Myocyte (in vitro differentiated cells): ENCODE measurements around the gene CNOT11. TPM values are rescaled to one million over a fixed set of nuclear protein-coding genes. Genes with fewer than 3 reads are reported as not detected.

ENCODE experiments used
- DNase-seq: peaks from one replicate; pipeline ENCODE4 v3.0.0-alpha.2; 2012; ENCODE audit warnings: low read depth
- total RNA-seq: library from RNA; depleted of rRNA; stranded (reverse); fragments of >200 nt; gene quantifications from 2 replicates; pipeline ENCODE4 v1.2.3, GENCODE V29; 2014

The CNOT11 gene
- total RNA-seq, 1 donor from 2014 or later: 51.2 TPM

DNA sequence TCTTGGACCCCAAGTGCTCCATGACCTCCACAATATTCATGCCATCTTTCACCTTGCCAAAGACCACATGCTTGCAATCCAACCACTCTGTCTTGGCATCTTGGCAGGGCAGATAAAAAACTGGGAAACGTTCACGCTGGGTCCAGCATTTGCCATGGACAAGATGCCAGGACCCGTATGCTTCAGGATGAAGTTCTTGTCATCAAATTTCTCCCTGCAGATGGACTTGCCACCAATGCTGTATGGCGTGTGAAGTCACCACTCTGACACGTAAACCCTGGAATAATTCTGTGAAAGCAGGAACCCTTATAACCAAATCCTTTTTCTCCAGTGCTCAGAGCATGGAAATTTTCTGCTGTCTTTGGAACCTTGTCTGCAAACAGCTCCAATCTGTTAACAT, 21.5 kb downstream of the CNOT11 start:
- DNase-seq: no peak

DNA sequence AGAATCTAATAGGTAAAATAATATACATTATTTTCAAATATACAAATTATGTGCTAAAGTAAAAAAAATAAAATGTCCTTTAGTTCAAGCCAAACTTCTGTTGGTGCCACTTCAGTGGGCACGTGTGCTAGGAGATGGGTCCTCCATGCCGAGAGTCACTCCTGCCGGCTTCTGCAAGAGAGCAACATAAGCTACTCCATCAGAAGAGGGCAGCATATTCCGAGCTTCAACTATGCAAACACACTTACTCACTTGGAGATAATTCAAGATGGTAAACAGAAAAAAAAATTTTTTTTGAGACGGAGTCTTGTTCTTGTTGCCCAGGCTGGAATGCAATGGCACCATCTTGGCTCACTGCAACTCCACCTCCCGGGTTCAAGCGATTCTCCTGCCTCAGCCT, 24.4 kb downstream of the CNOT11 start:
- DNase-seq: no peak

DNA sequence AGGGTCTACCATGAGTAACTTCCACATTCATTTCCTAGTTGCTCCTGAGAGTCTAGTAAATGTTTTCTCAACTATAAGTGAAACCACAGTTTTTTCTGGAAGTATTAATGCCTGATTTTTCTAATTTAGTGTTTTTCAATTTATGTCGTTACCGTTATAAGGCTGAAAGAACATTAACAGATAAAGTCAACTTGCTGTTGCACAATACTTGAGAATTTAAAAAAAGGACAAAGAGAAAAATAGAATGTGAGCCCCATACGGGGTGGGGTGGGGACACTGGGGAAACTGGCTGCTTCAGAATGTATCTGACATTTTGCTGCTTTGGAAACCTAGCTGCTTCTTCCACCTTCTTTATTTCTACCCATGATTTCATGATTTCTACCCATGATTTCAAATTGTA, 26.2 kb downstream of the CNOT11 start:
- no peak for DNase-seq

DNA sequence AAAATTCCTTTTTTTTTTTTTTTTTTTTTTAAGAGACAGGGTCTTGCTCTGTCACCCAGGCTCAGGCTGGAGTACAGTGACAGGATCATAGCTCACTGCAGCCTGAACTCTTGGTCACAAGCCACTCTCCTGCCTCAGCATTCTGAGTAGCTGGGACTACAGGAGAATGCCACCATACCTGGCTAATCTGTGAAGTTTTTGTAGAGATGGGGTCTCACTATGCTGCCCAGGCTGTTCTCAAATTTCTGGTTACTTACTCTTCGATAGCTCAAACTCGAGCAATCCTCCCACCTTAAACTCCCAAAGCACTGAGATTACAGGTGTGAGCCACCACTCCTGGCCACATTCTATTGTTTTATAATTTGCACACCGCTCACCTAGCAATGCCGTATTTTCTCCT, 28.8 kb downstream of the CNOT11 start:
- no peak for DNase-seq

DNA sequence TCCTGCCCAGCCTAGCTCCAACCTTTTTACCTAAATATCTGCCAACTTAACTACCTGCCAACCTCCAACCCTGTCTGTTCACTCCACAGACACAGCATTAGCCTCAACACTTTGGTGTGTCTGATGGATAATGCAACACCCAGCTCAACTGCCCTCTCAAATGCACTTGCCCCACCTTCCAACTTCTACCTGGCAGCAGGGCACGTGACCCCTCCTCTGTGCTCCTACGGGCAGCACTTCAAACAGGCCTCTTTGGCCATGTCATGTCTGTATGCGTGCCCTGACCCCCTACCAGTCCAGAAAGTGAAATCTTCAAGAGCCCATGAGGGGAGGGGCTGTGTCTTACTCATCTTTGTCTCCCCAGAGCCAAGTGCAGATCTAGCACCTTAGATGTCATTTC, 30.3 kb downstream of the CNOT11 start:
- no peak for DNase-seq

DNA sequence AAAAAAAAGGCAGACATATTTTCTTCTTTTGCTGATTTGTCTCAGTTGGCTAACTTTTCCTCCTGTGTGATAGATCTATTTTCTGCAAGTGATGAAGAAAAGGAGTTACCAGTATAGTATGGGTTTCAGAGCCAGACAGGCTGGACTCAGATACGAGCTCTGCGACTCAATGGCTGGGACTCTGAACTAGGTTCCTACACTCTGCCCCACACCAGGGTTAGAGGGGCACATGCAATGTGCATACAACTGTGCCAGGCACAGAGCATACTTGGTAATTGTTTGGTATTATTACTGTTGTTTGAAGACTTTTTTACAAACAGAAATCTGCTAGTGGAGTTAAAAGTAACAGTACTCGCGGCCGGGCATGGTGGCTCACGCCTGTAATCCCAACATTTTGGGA, 34.0 kb downstream of the CNOT11 start:
- no peak for DNase-seq

DNA sequence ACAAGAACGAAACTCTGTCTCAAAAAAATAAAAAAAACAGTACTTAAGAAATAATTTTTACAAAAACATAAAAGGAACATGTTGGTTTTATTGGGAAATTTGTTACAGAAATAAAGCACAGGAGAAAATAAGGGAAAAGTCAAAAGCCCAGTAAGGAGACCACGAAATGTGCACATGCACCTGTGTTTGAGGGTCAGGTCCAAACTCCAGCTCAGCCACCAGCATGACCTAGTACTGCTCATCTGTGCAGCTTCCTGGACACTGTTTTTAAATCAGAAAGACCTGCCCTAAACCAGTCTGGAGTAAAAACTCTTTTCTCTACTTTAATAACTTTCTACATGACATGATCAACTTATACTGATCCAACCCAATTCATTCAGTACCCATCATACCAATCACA, 34.6 kb downstream of the CNOT11 start:
- DNase-seq: no peak

DNA sequence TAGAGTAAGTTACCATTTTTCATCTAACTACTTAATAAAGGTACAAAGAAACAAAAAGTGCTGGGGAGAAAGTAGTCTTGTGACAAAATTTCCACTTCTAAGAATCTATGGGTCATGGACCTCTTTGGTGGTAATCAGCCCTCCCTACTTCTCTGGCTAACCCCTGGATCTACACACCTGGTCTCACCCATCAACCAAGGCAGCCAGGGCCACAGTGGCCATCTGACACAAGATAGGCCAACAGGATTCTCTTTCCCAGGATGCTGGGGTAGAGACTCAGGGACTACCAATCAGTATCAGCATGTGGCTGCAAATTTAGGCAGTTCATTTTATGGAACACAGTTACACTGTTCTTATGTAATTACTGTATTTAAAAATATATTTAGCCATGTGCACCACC, 38.0 kb downstream of the CNOT11 start:
- no peak for DNase-seq

DNA sequence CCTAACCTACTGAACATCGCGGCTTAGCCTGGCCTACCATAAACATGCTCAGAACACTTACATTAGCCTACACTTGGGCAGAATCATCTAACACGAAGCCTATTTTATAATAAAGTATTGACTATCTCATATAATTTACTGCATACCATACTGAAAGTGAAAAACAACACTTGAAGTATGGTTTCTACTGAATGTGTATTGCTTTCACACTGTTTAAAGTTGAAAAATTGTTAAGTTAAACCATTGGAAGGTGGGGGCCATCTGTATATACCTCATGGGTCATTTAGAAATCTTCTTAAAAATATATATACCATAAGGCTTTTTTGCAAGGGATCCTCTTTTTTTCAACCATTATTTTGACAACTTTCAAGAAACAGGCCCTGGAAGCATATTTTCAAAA, 39.3 kb downstream of the CNOT11 start:
- DNase-seq: no peak

DNA sequence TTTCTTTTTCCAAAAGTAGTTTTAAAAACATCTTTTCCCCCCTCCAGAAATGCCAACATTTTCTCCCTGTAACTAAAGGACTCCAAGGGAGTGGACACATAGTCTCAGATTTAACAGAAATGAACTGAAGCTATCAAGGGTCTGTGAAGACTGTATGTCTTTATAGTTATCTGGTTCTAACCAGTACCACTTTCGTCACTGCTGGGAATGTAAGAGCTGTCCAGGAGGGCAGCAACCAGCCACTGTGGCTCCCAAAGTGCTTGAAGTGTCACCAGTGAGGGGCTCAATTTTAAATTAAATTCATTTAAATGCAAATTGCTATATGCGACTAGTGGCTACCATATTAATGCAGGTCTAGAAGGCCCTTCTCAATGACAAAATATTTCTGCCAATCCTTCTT, 40.9 kb downstream of the CNOT11 start:
- DNase-seq: no peak

DNA sequence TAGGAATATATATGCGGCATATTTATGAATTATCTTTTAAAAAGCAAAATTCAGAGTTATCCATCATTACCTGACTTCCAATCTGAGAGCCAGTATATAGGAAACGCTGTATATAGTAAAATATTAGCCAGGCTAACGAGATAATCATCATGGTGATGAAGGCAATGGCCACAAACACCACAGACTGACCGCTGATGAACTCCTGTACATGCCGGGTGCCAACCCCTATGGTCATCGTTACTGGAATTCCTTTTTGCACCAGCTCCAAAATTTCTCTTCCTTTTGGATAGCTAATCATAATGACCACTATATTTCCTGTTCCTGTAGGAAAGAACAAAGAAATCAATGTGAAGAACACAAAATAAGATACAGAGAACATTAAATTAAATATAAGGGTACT, 42.2 kb downstream of the CNOT11 start:
- DNase-seq: no peak

DNA sequence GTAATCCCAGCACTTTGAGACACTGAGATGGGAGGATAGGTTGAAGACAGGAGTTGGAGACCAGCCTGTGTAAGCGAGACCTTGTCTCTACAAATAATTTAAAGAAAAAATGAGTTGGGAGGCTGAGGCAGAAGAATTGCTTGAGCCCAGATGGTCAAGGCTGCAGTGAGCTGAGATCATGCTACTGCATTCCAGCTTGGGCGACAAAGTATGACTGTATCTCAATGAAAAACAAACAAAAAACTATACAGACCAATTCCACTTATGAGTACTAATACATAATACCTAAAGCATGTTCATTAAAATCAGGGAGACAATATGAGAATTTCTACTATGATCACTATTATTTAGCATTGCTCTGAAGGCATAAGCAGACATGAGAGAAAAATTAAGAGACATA, 43.2 kb downstream of the CNOT11 start:
- no peak for DNase-seq

DNA sequence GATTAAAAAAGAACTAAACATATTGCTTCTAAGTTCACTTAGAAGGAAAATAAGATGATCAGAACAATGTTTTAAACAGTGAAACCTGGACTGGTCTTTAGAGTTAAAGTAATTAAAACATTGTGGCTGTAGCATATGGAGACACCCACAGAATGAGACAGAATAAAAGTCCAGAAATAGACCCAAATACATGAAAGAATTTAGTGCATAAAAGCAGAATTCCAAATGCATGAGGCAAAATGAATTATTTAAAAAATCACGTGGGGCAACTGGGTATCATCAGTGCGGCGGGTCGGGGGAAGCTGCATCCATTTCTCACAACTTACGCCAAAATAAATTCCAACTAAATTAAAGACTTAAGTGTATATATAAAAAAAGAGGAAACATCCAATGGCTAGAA, 43.7 kb downstream of the CNOT11 start:
- DNase-seq: no peak

DNA sequence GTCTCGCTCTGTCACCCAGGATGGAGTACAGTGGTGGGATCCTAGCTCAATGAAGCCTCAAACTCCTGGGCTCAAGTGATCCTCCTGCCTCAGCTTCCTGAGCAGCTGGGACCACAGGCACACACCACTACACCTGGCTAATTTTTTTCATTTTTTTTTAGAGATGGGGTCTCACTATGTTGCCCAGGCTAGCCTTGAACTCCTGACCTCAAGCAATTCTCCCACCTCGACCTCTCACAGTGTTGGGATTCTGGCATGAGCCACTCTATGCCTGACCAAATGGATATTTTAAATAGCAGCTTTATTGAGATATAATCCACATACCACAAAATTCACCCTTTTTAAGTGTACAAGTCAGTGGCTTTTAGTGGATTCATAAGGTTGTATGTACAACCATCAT, 44.7 kb downstream of the CNOT11 start:
- no peak for DNase-seq

DNA sequence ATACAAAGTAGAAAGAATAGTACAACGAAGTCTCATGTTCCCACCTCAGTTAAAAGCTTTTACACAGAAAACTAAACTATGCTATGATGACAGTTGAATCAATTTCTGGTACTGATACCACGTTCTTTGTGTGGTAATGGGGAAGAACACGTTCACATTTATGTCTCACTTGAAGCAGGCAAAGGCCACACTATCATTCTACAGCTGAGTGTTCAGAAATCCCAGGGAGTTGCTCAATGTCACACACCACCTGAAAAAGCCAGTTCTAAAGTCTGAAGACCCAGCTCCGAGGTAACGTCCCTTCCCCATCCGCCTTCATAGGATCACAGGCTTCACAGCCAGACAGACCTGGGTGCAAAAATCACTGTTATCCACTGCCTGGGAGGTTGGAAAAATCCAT, 46.9 kb downstream of the CNOT11 start:
- DNase-seq: no peak

DNA sequence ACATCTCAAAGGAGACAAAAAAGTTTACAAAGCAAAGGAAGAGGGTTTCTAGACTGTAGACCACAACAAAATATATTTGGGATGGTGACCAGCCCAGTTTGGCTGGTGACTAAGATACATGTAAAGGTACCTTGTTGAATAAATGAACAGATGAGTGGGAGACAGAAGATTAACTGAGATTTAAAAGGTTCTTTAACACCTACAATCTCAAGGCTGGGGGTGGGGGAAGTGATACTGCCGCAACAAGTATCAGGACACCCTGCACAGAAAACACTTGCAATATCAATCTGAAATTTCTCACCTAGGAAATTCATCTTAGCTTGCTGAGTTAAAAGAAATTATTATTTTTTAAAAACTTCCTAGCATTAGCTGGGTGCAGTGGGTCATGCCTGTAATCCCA, 47.5 kb downstream of the CNOT11 start:
- DNase-seq: no peak

DNA sequence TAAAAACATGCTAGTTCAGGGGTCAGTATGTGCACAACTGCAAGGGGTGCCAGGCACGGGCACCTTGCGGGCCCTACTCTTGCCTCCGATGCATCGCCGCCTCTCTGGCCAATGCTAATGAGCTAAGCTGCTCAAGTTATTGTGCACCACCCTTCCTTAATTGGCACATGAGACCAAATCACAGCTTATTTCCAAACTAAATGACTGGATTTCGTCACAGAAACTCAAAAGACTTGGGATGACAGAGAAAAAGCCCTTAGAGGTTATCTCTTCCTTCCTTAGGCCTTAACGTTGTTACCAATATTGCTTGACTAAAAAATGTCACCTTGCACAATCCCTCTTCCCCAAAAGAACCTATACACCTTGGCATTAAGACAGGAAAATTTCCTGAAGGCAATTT, 48.1 kb downstream of the CNOT11 start:
- DNase-seq: no peak

DNA sequence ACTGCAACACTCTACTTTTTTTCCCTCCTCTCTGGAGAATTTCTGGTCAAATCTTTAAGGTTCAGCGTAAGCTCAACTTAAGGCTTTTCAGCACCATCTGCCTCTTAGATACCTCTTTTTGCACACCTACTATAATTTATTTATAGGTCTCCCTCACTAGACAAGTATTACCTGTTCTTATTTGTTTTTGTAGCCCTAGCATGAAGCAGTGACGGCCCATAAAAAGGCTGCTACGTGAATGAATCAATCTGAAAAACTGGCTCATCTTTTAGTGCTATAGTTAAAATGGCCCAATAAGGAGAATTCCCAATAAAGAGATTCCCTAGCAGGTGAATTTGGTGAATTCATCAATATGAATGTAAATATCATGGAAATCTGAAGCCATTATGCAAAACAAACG, 49.3 kb downstream of the CNOT11 start:
- DNase-seq: no peak

DNA sequence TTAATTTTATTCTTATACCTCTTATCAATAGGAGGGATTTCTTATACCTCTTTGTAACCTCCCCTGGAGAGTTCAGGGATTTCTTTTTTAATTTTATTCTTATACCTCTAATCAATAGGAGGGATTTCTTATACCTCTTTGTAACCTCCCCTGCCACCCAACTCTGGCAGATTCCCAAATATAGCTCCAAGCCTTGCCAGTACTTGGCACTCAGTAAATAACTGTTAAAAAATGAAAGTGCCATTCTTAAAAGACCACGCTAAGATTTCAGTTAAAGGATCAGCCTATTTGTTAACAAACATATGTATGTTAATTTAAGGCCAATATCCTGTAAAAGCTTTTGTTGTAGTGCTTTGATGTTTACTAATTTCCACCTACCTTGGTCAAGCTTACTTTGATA, 51.0 kb downstream of the CNOT11 start:
- DNase-seq: no peak

DNA sequence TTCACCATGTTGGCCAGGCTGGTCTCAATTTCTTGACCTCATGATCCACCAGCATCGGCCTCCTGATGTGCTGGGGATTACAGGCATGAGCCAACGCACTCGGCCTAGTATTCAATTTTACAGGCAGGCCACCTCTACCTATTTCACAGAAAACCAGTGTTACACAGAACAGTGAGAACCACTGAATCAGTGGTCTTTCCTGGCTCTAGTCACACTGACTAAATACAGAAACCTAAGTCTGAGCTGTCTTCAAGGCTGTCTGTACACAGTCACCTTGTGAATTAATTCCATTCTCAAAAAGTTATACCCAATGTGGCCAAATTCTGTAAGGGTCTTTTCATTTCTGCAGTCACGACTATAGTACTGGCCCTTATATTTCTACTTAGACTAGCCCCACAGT, 52.3 kb downstream of the CNOT11 start:
- DNase-seq: no peak

DNA sequence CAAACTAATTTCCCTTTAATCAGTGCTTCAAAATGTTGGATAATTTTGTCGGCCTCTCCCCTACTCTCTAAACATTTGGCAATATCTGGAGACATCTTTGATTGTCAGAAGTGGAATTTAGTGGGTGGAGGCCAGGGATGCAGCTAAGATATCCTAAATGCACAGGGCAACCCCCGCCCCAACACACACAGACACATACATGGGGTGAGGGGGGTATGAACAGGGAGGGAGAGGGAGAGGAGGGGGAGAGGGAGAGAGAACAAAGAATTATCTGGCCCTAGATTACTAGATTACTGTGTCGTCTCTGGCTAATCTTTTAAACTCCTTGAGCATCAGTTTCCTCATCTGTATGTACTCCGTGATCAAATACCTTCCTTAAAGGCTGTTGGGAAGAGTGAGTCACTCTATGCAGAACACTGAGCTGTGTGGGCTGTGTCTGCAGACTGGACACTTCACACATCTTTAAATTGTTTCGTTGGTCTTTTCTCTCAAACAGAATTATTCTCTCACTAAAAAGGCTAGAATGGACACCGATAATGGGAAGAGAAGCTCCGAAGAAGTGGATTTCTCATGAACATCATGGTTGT, 52.9 kb downstream of the CNOT11 start:
- DNase-seq: no peak

DNA sequence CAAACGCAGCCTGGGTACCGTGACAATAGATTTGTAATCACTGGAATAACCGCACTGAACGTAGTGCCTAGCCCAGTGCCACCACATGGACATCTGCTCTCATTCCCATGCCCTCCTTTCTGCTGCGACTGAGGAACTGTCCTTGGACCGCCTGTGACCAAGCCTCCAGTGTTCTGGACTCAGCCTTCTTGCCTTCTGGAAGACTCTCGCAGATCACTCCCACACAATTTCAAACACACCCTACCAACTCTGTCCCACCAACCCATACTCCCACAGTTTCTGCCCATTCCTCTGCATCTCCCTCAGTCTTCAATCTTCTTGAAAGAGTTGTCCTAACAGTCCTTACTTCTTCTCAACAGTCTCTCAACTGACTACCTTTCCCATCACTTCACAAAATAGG, 53.7 kb downstream of the CNOT11 start:
- no peak for DNase-seq

DNA sequence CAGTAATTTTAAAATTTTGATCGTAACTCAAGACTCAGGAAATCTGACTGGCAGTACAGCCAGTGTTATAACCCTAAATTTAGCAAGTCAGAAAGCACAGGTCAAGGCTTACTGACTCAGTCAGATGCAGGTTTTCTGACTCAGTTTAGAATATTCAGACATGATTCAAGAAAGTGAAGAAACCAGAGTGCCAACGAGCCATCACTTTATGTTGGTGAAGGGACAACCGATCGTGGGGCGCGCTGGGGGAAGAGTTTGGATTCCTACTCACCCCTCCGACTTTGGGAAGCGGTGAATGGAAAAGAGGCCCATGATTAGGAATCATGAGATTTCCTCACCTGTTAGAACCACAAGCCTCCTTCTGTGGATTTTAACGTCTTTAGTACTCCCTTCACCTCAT, 54.8 kb downstream of the CNOT11 start:
- no peak for DNase-seq

DNA sequence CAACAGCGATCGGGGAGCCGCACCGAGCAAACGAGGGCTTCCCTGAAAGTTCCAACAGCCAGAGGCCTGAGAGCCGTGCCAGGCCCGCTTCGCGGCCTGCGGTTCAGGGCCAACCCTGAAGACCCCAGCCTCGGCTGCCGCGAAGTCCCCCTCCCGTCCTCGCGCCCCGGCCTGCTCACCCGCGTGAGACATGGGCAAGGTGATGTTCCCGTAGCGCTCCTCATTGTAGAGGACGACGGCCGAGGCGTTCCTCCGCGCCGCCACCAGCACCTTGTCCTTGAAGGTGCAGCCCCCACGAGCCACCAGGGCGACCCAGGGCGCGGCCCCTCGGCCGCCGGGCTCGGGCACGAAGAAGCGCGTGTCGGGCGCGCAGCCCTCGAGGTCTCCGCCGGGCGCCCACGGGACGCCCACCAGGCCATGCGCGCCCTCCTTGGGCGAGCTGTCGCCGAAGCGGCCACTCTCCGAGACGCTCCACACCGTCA, 55.3 kb downstream of the CNOT11 start:
- no peak for DNase-seq
